SU-DHL-6 (cell line): ENCODE measurements around the gene PRR22.
"Not testable (repeated sequence)": the region's sequence is repeated elsewhere in the genome, so short reads cannot be mapped to it uniquely, and the experiment has no call there.

Source experiments
- EZH2phosphoT487 ChIP-seq: fragments of 200-600 bp; sonication (generic), shearing (Covaris generic); conservative IDR thresholded peaks from 2 replicates; pipeline ENCODE4 v1.6.1; 2018; ENCODE audit warnings: mild to moderate bottlenecking, antibody characterized with exemption, low read length, moderate library complexity, mixed read lengths
- TF ChIP-seq, protein P1 (sequence below): fragments of 200-600 bp; sonication (generic); IDR thresholded peaks from one replicate; pipeline ENCODE4 v1.5.1; 2017; ENCODE audit warnings: antibody characterized with exemption, mild to moderate bottlenecking, low read length, moderate library complexity; ENCODE audit not compliant: insufficient read depth, poor library complexity, severe bottlenecking

DNA sequence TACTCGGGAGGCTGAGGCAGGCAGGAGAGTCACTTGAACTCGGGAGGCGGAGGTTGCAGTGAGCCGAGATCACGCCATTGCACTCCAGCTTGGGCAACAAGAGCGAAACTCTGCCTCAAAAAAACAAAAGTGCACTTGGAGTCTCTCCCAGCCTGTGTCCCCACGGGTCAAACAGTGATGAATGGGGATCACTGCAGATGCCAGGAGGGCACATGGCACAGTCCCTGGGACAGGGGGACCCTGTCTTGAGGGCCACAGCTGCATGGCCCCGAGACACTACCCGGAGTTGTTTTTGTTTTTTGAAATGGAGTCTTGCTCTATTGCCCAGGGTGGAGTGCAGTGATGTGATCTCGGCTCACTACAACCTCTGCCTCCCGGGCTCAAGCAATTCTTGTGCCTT, 3.6 kb downstream of the PRR22 start:
- TF ChIP-seq, protein P1, sequence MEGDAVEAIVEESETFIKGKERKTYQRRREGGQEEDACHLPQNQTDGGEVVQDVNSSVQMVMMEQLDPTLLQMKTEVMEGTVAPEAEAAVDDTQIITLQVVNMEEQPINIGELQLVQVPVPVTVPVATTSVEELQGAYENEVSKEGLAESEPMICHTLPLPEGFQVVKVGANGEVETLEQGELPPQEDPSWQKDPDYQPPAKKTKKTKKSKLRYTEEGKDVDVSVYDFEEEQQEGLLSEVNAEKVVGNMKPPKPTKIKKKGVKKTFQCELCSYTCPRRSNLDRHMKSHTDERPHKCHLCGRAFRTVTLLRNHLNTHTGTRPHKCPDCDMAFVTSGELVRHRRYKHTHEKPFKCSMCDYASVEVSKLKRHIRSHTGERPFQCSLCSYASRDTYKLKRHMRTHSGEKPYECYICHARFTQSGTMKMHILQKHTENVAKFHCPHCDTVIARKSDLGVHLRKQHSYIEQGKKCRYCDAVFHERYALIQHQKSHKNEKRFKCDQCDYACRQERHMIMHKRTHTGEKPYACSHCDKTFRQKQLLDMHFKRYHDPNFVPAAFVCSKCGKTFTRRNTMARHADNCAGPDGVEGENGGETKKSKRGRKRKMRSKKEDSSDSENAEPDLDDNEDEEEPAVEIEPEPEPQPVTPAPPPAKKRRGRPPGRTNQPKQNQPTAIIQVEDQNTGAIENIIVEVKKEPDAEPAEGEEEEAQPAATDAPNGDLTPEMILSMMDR: not testable (repeated sequence)
- not testable (repeated sequence) for TF ChIP-seq EZH2phosphoT487
